Stomach smooth muscle (tissue), 2 donors: ENCODE results near the gene MAPT.

Source experiments
- H3K27ac ChIP-seq: one replicate; pipeline ENCODE4 v1.7.0; 2013; ENCODE audit warnings: mild to moderate bottlenecking, low read length, inconsistent platforms
- H3K27me3 ChIP-seq, 2 donors: one replicate each; pipeline ENCODE4 v1.7.0; 2013; ENCODE audit warnings: low read length in 2 of 2; ENCODE audit not compliant: insufficient read depth in 2 of 2, control insufficient read depth in 1 of 2
- H3K36me3 ChIP-seq, 2 donors: one replicate each; pipeline ENCODE4 v1.7.0; 2013; ENCODE audit warnings: low read length in 2 of 2; ENCODE audit not compliant: control insufficient read depth in 2 of 2, insufficient read depth in 2 of 2
- H3K4me1 ChIP-seq: one replicate; pipeline ENCODE4 v1.7.0; 2013; ENCODE audit warnings: low read length; ENCODE audit not compliant: control insufficient read depth, insufficient read depth
- H3K4me3 ChIP-seq, 2 donors: one replicate each; pipeline ENCODE4 v1.7.0; 2013; ENCODE audit warnings: low read length in 2 of 2
- H3K9ac ChIP-seq, 2 donors: one replicate each; pipeline ENCODE4 v1.7.0; 2013; ENCODE audit warnings: low read length in 2 of 2, mild to moderate bottlenecking in 1 of 2
- H3K9me3 ChIP-seq, 2 donors: one replicate each; pipeline ENCODE4 v1.7.0; 2013; ENCODE audit warnings: low read length in 2 of 2; ENCODE audit not compliant: control insufficient read depth in 2 of 2
- donor health status: healthy.
- donor health status: Pancreatic carcinoma.

The MAPT gene

DNA sequence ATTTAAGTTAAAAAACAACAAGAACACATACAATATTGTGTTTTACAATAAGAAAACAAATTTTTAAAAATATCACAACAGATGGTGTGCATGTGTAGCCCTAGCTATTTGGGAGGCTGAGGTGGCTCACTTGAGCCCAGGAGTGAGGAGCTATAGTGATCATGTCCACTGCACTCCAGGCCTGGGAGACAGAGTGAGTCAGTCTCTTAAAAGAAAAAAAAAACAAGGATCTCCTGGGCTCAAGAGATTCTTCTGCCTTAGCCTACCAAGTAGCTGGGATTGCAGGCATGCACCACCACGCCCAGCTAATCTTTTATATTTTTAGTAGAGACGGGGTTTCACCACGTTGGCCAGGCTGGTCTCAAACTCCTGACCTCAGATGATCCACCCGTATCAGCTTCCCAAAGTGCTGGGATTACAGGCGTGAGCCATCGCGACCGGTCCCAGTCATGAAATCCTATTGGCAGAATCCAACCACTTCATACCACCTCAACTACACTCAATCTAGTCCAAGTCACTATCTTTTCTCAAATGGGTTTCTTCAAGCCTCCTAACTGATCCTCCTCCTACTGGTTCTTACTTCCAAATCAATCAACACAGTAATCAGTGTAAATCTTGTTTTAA is 159.7 kb downstream of the MAPT start:
- no peaks in the 10 kb centered on the region for H3K4me1 ChIP-seq
- H3K9me3 ChIP-seq = no peaks in the 10 kb centered on the region
- no peak overlapping the region for H3K9ac ChIP-seq
- no peak overlapping the region for H3K27ac ChIP-seq
- H3K27me3 ChIP-seq = no peaks in the 10 kb centered on the region
- H3K4me3 ChIP-seq = no peak overlapping the region
- H3K36me3 ChIP-seq = peaks cover 11 to 14% of the 10 kb centered on the region in 2 donors

- Histone ChIP-seq H3K27me3 (no peaks in the 10 kb centered on the region), H3K9ac (no peak overlapping the region), H3K9me3 (no peaks in the 10 kb centered on the region), H3K4me1 (no peaks in the 10 kb centered on the region), H3K36me3 (peaks cover 0 to 4% of the 10 kb centered on the region in 2 donors), H3K27ac (no peak overlapping the region), H3K4me3 (no peak overlapping the region)
These were observed 162.5 kb downstream of the MAPT start for GRCh38 chr17:46056800-46057304.

DNA sequence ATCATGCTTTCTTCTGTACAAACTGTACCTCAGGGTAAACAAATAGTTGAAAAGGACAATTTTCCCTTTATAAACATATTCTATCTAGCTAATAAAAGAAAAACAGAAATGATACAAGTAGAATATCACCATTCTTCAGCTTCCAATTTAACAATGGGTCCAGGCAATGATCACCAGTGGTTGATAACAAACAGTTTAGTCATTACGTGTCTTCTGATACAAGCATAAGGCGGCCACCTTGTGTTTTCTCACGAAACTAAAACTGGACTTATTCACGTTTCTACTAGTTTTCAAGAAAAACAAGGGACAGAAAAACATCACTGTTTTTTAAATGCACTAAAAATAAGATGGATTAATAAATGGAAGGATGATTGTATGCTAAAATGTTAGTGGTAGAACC is 163.0 kb downstream of the MAPT start:
- Histone ChIP-seq H3K27ac (no peak overlapping the region), H3K27me3 (no peaks in the 10 kb centered on the region), H3K36me3 (peaks cover 0 to 4% of the 10 kb centered on the region in 2 donors), H3K9me3 (no peaks in the 10 kb centered on the region), H3K4me3 (no peak overlapping the region), H3K4me1 (no peaks in the 10 kb centered on the region), H3K9ac (no peak overlapping the region)

DNA sequence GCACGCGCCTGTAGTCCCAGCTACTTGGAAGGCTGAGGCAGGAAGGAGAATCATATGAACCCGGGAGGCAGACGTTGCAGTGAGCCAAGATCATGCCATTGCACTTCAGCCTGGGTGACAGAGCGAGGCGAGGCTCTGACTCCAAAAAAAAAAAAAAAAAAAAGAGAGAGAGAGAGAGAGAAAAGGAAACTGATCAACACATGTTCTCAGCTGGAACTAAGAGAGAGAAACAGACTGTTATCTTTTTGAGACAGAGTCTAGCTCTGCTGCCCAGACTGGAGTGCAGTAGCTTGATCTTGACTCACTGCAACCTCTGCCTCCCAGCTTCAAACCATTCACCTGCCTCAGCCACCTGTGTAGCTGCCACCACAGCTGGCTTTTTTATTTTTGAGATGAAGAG is 165.1 kb downstream of the MAPT start:
- no peaks in the 10 kb centered on the region for H3K9me3 ChIP-seq
- peaks cover 0 to 4% of the 10 kb centered on the region in 2 donors for H3K36me3 ChIP-seq
- H3K9ac ChIP-seq = no peak overlapping the region
- no peaks in the 10 kb centered on the region for H3K4me1 ChIP-seq
- no peaks in the 10 kb centered on the region for H3K27me3 ChIP-seq
- H3K4me3 ChIP-seq = no peak overlapping the region
- H3K27ac ChIP-seq = no peak overlapping the region

GRCh38 chr17:46060461-46060860 is 166.1 kb downstream of the MAPT start:
- H3K36me3 ChIP-seq = peaks cover 3 to 4% of the 10 kb centered on the region in 2 donors
- no peak overlapping the region for H3K27ac ChIP-seq
- H3K4me3 ChIP-seq = no peak overlapping the region
- H3K27me3 ChIP-seq = no peaks in the 10 kb centered on the region
- no peaks in the 10 kb centered on the region for H3K9me3 ChIP-seq
- H3K4me1 ChIP-seq = no peaks in the 10 kb centered on the region
- no peak overlapping the region for H3K9ac ChIP-seq

DNA sequence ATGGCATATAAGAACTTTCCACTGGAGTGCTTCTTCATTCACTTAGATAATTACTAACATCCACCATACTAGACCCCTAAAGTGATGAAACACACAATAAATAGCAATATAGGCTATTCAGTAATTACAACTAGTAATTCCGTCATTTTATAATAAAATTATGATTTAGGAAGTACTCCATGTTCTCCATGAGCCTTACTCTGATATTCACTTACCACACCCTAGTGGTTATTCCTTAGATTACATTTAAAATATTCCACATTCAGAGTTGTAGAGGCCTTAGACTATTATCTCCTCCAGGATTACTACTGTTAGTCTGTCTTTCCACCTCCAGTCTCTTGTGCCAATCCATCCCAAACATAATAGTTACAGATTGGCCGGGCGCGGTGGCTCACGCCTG is 167.1 kb downstream of the MAPT start:
- H3K4me3 ChIP-seq = no peak overlapping the region
- peaks cover 7 to 9% of the 10 kb centered on the region in 2 donors for H3K36me3 ChIP-seq
- peaks cover 4% of the 10 kb centered on the region for H3K4me1 ChIP-seq
- H3K9me3 ChIP-seq = no peaks in the 10 kb centered on the region
- no peaks in the 10 kb centered on the region for H3K27me3 ChIP-seq
- H3K27ac ChIP-seq = no peak overlapping the region
- H3K9ac ChIP-seq = no peak overlapping the region

- no peak overlapping the region for H3K27ac ChIP-seq
- no peak overlapping the region for H3K9ac ChIP-seq
- H3K36me3 ChIP-seq = peaks cover 8 to 10% of the 10 kb centered on the region in 2 donors
These were observed 168.9 kb downstream of the MAPT start for GRCh38 chr17:46063241-46063640.

DNA sequence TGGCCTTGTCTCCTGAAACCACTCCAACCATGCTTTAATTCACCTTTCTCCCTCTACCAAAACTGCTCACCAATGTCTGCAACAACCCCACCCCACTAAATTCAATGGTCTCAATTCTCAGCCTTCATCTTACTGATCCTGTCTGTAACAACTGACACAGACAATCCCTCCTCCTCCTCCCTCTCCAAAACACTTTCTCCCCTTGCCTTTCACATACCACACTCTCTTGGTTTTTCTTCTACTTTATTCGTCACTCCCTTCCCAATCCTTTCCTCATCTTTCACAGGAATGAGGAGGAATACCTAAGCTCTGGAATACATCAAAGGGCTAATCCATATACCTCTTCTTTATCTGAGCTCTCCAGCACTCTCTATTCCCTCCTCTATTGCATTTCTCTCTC is 170.1 kb downstream of the MAPT start:
- Histone ChIP-seq H3K36me3 (peaks cover 8 to 10% of the 10 kb centered on the region in 2 donors), H3K9me3 (no peaks in the 10 kb centered on the region), H3K9ac (no peak overlapping the region), H3K4me3 (no peak overlapping the region), H3K27ac (no peak overlapping the region), H3K27me3 (no peaks in the 10 kb centered on the region), H3K4me1 (peaks cover 5% of the 10 kb centered on the region)

More at GRCh38 chr17:46063241-46063640, 168.9 kb downstream of the MAPT start:
- H3K4me1 ChIP-seq = peaks cover 5% of the 10 kb centered on the region
- H3K9me3 ChIP-seq = no peaks in the 10 kb centered on the region
- H3K27me3 ChIP-seq = no peaks in the 10 kb centered on the region
- H3K4me3 ChIP-seq = no peak overlapping the region

GRCh38 chr17:46071796-46072195 is 177.4 kb downstream of the MAPT start:
- Histone ChIP-seq H3K27me3 (no peaks in the 10 kb centered on the region), H3K4me1 (peaks cover 6% of the 10 kb centered on the region), H3K27ac (no peak overlapping the region)

GRCh38 chr17:46072998-46073397 is 178.6 kb downstream of the MAPT start:
- Histone ChIP-seq H3K27me3 (no peaks in the 10 kb centered on the region), H3K36me3 (no peaks in the 10 kb centered on the region), H3K9ac (no peak overlapping the region), H3K27ac (no peak overlapping the region), H3K4me3 (no peak overlapping the region), H3K9me3 (no peaks in the 10 kb centered on the region), H3K4me1 (peaks cover 6% of the 10 kb centered on the region)

More at GRCh38 chr17:46071796-46072195, 177.4 kb downstream of the MAPT start:
- no peaks in the 10 kb centered on the region for H3K9me3 ChIP-seq
- H3K9ac ChIP-seq = no peak overlapping the region
- H3K36me3 ChIP-seq = no peaks in the 10 kb centered on the region
- H3K4me3 ChIP-seq = no peak overlapping the region

DNA sequence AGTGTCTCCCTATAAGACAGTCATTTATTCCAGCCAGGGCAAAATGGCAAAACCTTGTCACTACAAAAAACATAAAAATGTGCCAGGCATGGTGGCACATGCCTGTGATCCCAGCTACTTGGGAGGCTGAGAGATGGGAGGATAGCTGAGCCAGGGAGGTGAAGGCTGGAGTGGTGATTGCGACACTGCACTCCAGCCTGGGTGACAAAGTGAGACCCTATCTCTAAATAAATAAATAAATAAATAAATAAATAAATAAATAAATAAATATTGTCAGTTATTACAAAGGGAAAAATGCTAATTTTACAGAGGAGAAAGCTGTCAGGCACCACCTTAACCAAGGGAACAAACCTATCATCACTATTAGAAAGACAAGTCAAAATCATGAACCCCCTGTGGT is 180.2 kb downstream of the MAPT start:
- Histone ChIP-seq H3K4me3 (no peak overlapping the region), H3K36me3 (no peaks in the 10 kb centered on the region), H3K4me1 (peaks cover 6% of the 10 kb centered on the region), H3K9me3 (no peaks in the 10 kb centered on the region), H3K27ac (no peak overlapping the region), H3K9ac (no peak overlapping the region), H3K27me3 (no peaks in the 10 kb centered on the region)
